ENCODE data around the gene STX11.

DNA sequence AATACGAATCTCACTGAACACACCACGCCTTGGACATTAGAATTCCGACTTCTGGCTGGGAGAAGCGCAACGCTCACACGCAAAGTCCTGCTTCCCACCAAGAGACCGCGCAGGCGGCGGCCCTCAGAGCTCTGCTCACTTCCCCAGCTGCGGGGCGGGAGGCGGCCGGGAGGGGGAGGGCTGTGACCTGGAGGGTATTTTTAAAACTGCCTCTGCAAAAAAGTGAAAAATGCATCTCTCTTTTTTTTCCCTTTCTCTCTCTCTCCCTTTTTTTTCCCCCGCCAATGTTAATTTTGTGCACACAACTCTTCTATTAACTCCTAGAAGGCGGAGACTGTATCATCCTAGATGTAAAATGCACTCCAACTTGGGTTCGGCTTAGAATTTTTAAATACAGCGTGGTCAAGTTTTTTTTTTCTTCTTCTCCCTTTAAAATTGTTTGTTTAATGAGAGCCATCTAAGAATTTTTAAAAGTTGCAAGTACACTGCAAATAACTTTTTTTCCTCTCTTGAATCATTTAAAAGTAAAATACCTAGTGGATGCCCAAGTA lies 66.4 kb downstream of the STX11 start:
- TF ChIP-seq POLR2A (IDR thresholded peaks at IDR 0.05; ENCODE audit: low read depth, low read length), result no peak
- no peak for TF ChIP-seq TAF1 (IDR thresholded peaks at IDR 0.05; ENCODE audit: borderline replicate concordance, low read depth, low read length)
